Globus pallidus (tissue), 1 donor: ENCODE results near the gene EXOSC1.
"Not testable (repeated sequence)": the region's sequence is repeated elsewhere in the genome, so short reads cannot be mapped to it uniquely, and the experiment has no call there.

Experiments used
- DNase-seq: peaks from one replicate; pipeline ENCODE4 v3.0.0-alpha.2; 2015; ENCODE audit warnings: low spot score

The EXOSC1 gene

GRCh38 chr10:97407952-97408248 lies 37.9 kb downstream of the EXOSC1 start:
- no peak for DNase-seq

GRCh38 chr10:97407211-97407951 lies 38.4 kb downstream of the EXOSC1 start:
- peak; percentile 68 for DNase-seq

DNA sequence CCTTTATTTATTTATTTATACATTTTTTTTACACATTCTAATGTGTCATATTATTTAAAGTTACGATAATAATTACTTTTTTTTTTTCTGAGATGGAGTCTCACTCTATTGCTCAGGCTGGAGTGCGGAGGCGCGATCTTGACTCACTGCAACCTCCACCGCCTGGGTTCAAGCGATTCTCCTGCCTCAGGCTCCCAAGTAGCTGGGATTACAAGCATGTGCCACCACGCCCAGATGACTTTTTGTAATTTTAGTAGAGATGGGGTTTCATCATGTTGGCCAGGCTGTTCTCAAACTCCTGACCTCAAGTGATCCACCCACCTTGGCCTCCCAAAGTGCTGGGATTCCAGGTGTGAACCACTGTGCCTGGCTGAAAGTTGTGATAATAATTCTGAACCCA lies 39.3 kb downstream of the EXOSC1 start:
- DNase-seq: not testable (repeated sequence)

GRCh38 chr10:97406064-97406463 lies 39.7 kb downstream of the EXOSC1 start:
- peak; percentile 41 for DNase-seq

DNA sequence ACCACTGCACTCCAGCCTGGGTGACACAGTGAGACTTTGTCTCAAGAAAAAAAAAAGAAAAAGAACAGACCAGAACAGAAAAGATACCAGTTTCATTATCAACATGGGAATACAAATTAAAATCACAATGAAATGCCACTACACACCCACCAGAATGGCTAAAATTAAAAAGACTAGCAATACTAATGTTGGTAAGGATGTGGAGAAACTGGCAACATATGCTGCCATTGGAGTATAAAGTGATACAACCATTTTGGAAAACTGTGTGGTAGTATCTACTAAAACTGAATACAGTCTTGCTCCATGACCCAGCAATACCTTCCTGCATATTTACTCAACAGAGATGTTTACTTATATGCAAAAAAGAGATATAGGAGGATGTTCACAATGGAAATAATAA lies 41.8 kb downstream of the EXOSC1 start:
- DNase-seq: no peak

DNA sequence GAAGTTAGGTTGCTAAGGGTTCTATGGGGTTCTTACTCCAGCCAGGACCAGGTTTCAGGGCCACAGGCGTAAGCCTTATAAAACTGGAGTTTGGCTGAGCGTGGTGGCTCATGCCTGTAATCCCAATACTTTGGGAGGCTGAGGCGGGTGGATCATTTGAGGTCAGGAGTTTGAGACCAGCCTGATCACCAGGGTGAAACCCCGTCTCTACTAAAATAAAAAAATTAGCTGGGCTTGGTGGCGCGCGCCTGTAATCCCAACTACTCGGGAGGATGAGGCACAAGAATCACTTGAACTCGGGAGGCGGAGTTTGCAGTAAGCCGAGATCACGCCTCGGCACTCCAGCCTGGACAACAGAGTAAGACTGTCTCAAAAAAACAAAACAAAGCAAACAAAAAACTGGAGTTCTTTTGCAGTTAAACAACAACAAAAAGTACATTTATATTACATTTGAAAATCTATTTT lies 44.3 kb downstream of the EXOSC1 start:
- DNase-seq: no peak

- DNase-seq: peak; percentile 95
Observed at GRCh38 chr10:97400665-97401454, 44.9 kb downstream of the EXOSC1 start, which contains the start of gene RRP12. Gene RRP12 (minus strand): TSS chr10:97401340. CDS start chr10:97401231, 109 bp downstream.

GRCh38 chr10:97399843-97400545 lies 45.8 kb downstream of the EXOSC1 start:
- no peak for DNase-seq

DNA sequence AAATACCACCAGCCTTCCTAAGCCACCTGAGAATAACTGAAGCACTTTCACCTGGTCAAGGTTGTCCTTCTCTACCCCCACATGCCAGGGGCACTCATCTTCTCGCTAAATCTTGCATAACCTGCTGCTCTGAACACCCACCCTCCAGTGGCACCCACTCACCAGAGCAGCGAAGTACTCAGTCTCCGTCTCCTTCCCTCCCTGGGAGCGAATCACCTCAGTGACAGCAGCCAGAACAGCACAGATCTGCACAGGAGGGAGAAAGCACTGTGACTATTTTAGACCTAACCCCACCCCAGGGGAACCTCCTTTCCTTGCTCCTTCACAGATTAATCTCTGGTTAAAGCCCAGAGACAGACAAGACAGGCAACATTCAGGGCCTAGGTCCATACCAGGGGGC lies 49.8 kb downstream of the EXOSC1 start:
- no peak for DNase-seq

- DNase-seq: no peak
Observed at GRCh38 chr10:97393034-97393573, 52.7 kb downstream of the EXOSC1 start.

DNA sequence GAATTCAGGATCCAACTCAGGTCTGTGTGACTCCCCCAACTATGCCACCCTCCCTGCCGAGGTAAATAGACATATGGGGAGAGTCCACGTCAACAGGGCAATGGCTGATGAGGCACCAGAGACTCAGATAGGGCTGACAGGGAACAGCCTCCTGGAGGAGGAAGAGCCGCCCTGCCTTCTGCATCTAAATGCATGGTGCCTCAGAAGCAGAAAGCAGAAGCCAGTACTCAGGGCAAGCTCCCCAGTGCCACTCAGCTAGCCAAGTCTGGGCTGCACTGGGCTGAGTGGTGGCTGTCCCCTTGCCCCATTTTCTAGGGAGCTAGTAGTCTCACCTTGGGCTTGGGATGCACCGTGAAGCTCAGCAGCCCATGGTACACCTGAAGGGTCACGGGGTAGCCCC lies 55.7 kb downstream of the EXOSC1 start:
- DNase-seq: no peak

- DNase-seq: no peak
Observed at GRCh38 chr10:97388152-97388551, 57.7 kb downstream of the EXOSC1 start.
